ENCODE results near the gene C3orf20. TPM values are rescaled to one million over a fixed set of nuclear protein-coding genes. Genes with fewer than 3 reads are reported as not detected.

Gene C3orf20
- total RNA-seq: under 1 TPM; 0.12 to 0.17 TPM

- intact Hi-C loops (cut with micrococcal nuclease): no loop called here
- Mint-ChIP-seq H3K4me3 (no peak within 1 kb of the TSS), H3K36me3 (ENCODE audit: low read depth) (peaks cover 14% of the 10 kb centered on the region), H3K27me3 (ENCODE audit: low read depth) (no peaks in the 10 kb centered on the region), H3K4me1 (ENCODE audit: low read depth) (no peaks in the 10 kb centered on the region), H3K27ac (no peak within 1 kb of the TSS), H3K9me3 (no peaks in the 10 kb centered on the region)
- CTCF ChIA-PET: interaction anchor here (0.9 to 2.5 kb wide), 2 partner anchors 106 to 252 kb away, joined by 4 to 10 read pairs; no protein-coding TSS in a partner anchor
- no peak for DNase-seq
These were observed at the start of gene C3orf20 for GRCh38 chr3:14674841-14675240. Gene C3orf20 (plus strand): TSS chr3:14675141. CDS start chr3:14682714, 7,573 bp downstream.

DNA sequence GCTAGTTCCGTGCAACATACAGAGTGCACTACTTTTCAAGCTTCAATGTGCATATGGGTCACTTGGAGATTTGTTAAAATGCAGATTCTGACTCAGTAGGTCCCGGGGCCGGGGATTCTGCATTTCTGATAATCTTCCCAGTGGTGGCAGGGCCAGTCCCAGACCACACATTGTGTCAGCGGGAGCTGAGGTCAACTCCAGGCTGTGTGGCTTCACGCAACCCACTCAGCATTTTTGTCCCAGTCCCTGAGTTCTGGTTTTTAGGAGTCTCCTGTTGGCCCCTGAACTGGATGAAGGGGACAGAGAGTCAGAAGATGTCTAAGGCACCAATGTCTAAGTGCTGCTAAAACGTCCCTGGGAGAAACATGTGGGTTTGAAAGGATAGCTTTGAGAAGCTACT is 49.5 kb upstream of the C3orf20 start:
- H3K36me3 Mint-ChIP-seq (ENCODE audit: low read depth): no peaks in the 10 kb centered on the region
- H3K27ac Mint-ChIP-seq: no peak overlapping the region
- intact Hi-C loops (cut with micrococcal nuclease): no loop called here
- no peaks in the 10 kb centered on the region for H3K4me1 Mint-ChIP-seq (ENCODE audit: low read depth)
- no peaks in the 10 kb centered on the region for H3K9me3 Mint-ChIP-seq
- CTCF ChIA-PET: no interaction called here
- no peaks in the 10 kb centered on the region for H3K27me3 Mint-ChIP-seq (ENCODE audit: low read depth)
- DNase-seq: no peak
- no peak overlapping the region for H3K4me3 Mint-ChIP-seq

DNA sequence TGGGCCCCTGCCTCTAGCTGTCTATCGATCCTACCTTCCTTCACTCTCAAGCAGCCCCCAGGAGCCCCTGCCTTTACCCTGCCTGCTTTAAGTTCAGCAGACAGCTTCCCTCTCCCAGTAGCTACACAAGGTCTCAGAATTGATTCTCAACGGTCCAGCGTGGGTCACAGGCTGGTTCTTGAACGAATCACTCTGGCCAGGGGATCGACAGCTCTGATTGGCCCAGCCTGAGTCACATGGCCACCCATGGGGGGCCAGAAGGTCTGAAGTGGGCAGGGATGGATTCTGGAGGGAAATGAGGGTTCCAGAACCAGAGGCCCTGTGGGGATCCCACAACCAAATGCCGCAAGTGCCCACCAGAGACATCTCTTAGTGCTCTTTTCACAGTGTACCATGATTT is 47.1 kb upstream of the C3orf20 start:
- H3K4me1 Mint-ChIP-seq (ENCODE audit: low read depth): no peaks in the 10 kb centered on the region
- H3K36me3 Mint-ChIP-seq (ENCODE audit: low read depth): no peaks in the 10 kb centered on the region
- no peaks in the 10 kb centered on the region for H3K9me3 Mint-ChIP-seq
- no peak overlapping the region for H3K27ac Mint-ChIP-seq
- no peak for DNase-seq
- H3K4me3 Mint-ChIP-seq: no peak overlapping the region
- no peaks in the 10 kb centered on the region for H3K27me3 Mint-ChIP-seq (ENCODE audit: low read depth)
- intact Hi-C loops (cut with micrococcal nuclease): no loop called here
- CTCF ChIA-PET: no interaction called here

DNA sequence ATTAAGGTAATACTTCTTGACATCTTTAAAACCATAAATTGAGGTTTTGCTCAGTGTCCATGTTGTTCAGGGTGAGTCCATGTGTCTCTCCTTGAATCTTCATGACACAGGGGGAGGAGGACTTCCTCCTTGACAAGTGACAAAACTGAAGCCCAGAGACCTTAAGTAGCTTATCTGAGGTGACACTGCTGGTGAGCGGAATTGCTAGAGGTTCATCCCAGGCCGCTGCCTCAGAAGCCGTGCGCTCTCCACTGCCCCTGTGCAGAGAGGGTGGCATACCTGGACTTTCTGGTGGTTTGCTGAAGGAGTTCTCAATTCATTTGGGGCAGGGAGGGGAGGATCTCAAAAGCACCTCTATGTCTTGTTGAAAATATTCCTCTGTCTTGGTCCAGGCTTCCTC is 46.5 kb upstream of the C3orf20 start:
- Mint-ChIP-seq H3K27ac (no peak overlapping the region), H3K36me3 (ENCODE audit: low read depth) (no peaks in the 10 kb centered on the region), H3K4me1 (ENCODE audit: low read depth) (no peaks in the 10 kb centered on the region), H3K4me3 (no peak overlapping the region), H3K9me3 (no peaks in the 10 kb centered on the region), H3K27me3 (ENCODE audit: low read depth) (no peaks in the 10 kb centered on the region)
- CTCF ChIA-PET: no interaction called here
- intact Hi-C loops (cut with micrococcal nuclease): no loop called here
- no peak for DNase-seq

GRCh38 chr3:14630404-14631100 is 44.4 kb upstream of the C3orf20 start:
- Mint-ChIP-seq H3K9me3 (no peaks in the 10 kb centered on the region), H3K36me3 (ENCODE audit: low read depth) (no peaks in the 10 kb centered on the region), H3K27me3 (ENCODE audit: low read depth) (peaks cover 3% of the 10 kb centered on the region), H3K27ac (no peak overlapping the region), H3K4me1 (ENCODE audit: low read depth) (no peaks in the 10 kb centered on the region), H3K4me3 (no peak overlapping the region)
- CTCF ChIA-PET: interaction anchor here (2.6 kb wide), 1 partner anchor 291 kb away, joined by 9 read pairs; no protein-coding TSS in a partner anchor
- no peak for DNase-seq
- intact Hi-C loops (cut with micrococcal nuclease): no loop called here

- DNase-seq: no peak
- intact Hi-C loops (cut with micrococcal nuclease): no loop called here
- Mint-ChIP-seq H3K9me3 (no peaks in the 10 kb centered on the region), H3K27ac (no peak overlapping the region), H3K27me3 (ENCODE audit: low read depth) (peaks cover 7% of the 10 kb centered on the region), H3K4me3 (no peak overlapping the region), H3K4me1 (ENCODE audit: low read depth) (no peaks in the 10 kb centered on the region), H3K36me3 (ENCODE audit: low read depth) (no peaks in the 10 kb centered on the region)
- CTCF ChIA-PET: interaction anchor here (0.7 to 2.6 kb wide), 2 partner anchors 289 to 290 kb away, joined by 3 to 9 read pairs; no protein-coding TSS in a partner anchor
These were observed 43.8 kb upstream of the C3orf20 start for GRCh38 chr3:14631101-14631497.

DNA sequence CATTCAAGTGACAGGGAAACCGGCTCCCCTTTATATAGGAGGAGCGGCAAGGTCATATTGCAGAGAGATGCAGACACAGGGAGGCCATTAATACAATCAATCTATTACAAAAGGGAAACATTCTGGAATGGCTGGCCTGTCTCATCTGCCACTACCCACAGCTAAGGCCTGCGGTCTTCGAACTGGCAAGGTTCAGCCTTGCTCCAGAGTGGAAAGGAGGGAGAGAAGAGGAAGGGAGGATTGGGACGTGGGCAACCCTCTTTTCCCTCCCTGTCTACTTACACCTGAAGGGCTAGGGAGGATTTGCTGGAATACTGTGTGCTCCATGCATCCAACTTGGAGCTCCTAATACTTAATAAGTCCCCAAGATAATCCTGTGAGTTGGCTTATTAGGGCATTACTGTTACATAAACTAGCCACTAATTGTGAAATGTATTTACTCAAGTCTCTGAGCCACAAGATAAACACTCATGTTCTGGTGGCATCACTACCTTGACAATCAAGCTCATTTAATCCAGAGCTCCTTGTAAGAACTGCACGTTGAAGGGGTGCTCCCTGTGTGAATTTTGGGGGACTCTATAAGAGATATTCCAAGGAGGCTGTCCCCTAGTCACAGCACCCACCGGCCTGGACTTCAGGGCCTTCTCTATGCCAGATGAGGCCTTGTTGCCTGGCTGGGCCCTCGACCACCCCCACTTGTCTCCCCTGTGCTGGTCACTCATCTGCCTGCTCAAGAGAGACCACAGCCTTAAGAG is 43.1 kb upstream of the C3orf20 start:
- CTCF ChIA-PET: interaction anchor here (0.7 to 2.6 kb wide), 6 partner anchors 8 to 289 kb away, joined by 3 to 9 read pairs (median 3); no protein-coding TSS in a partner anchor
- no peak overlapping the region for H3K4me3 Mint-ChIP-seq
- H3K27me3 Mint-ChIP-seq (ENCODE audit: low read depth): peaks cover 13% of the 10 kb centered on the region
- H3K36me3 Mint-ChIP-seq (ENCODE audit: low read depth): no peaks in the 10 kb centered on the region
- no peak for DNase-seq
- H3K9me3 Mint-ChIP-seq: no peaks in the 10 kb centered on the region
- intact Hi-C loops (cut with micrococcal nuclease): loop anchor here (2.0 kb wide), 1 partner anchor 149 kb away; no protein-coding TSS in a partner anchor
- no peaks in the 10 kb centered on the region for H3K4me1 Mint-ChIP-seq (ENCODE audit: low read depth)
- no peak overlapping the region for H3K27ac Mint-ChIP-seq

DNA sequence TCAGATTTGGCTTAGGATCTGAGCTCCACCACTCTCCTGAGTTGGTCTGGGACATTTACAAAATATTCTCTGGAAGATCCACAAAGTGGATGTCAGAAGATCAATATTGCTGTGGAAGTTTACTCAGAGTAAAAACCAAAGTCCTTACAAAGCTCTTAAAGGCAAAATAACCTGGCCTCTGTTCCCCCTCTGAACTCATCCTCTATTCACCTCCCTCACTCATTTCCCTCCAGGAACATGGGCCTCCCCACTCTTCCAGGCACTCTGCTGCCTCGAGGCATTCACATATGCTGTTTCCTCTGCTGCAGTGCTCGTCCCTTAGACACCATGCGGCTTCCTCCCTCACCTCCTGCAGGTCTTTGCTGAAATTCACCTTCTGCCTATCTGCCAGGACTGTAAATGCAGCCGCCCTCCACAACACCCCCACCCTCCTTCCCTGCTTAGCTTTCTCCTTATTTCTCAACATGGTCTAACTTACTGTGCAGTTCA is 42.5 kb upstream of the C3orf20 start:
- intact Hi-C loops (cut with micrococcal nuclease): loop anchor here (2.0 kb wide), 1 partner anchor 148 kb away; no protein-coding TSS in a partner anchor
- Mint-ChIP-seq H3K36me3 (ENCODE audit: low read depth) (no peaks in the 10 kb centered on the region), H3K4me3 (no peak overlapping the region), H3K27ac (no peak overlapping the region), H3K9me3 (no peaks in the 10 kb centered on the region), H3K27me3 (ENCODE audit: low read depth) (peaks cover 18% of the 10 kb centered on the region), H3K4me1 (ENCODE audit: low read depth) (no peaks in the 10 kb centered on the region)
- CTCF ChIA-PET: interaction anchor here (0.6 to 2.6 kb wide), 7 partner anchors 8 to 419 kb away, joined by 3 to 9 read pairs (median 3); no protein-coding TSS in a partner anchor
- no peak for DNase-seq

DNA sequence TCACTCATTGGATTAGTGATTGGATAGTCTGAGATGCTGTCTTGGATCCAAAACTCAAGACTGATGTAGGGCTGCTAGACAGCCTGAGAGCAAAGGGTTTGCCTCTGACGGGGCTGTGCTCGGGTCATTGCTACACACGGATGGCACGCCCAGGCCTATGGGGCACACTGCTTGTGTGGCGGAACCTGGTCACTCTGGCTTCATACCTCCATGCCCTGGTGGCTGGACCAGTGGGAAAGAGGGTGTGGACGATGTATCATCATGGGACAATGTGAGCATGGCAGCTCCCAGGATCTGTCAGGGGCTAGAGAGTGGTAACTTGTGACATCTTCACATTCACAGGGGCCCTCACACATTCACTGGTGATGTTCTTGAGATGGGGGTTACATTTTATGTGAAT is 41.5 kb upstream of the C3orf20 start:
- Mint-ChIP-seq H3K4me1 (ENCODE audit: low read depth) (no peaks in the 10 kb centered on the region), H3K36me3 (ENCODE audit: low read depth) (no peaks in the 10 kb centered on the region), H3K4me3 (no peak overlapping the region), H3K27me3 (ENCODE audit: low read depth) (peaks cover 26% of the 10 kb centered on the region), H3K27ac (no peak overlapping the region), H3K9me3 (no peaks in the 10 kb centered on the region)
- intact Hi-C loops (cut with micrococcal nuclease): loop anchor here (2.0 kb wide), 1 partner anchor 147 kb away; no protein-coding TSS in a partner anchor
- no peak for DNase-seq
- CTCF ChIA-PET: interaction anchor here (1.0 to 1.6 kb wide), 3 partner anchors 15 to 73 kb away, joined by 3 read pairs; no protein-coding TSS in a partner anchor

GRCh38 chr3:14633819-14634424 is 41.0 kb upstream of the C3orf20 start:
- H3K4me3 Mint-ChIP-seq: no peak overlapping the region
- H3K27me3 Mint-ChIP-seq (ENCODE audit: low read depth): peaks cover 29% of the 10 kb centered on the region
- CTCF ChIA-PET: interaction anchor here (0.7 to 1.5 kb wide), 2 partner anchors 15 to 17 kb away, joined by 3 to 4 read pairs; partner anchors contain the start of gene CCDC174
- intact Hi-C loops (cut with micrococcal nuclease): loop anchor here (1.0 to 2.0 kb wide), 2 partner anchors 147 to 287 kb away; no protein-coding TSS in a partner anchor
- H3K9me3 Mint-ChIP-seq: no peaks in the 10 kb centered on the region
- no peaks in the 10 kb centered on the region for H3K36me3 Mint-ChIP-seq (ENCODE audit: low read depth)
- no peak overlapping the region for H3K27ac Mint-ChIP-seq
- no peaks in the 10 kb centered on the region for H3K4me1 Mint-ChIP-seq (ENCODE audit: low read depth)
- peak; percentile 72 for DNase-seq

- CTCF ChIA-PET: interaction anchor here (0.5 to 1.8 kb wide), 6 partner anchors 13 to 287 kb away, joined by 3 to 6 read pairs (median 4); partner anchors contain the start of gene CCDC174
- H3K4me3 Mint-ChIP-seq: no peak overlapping the region
- no peaks in the 10 kb centered on the region for H3K9me3 Mint-ChIP-seq
- intact Hi-C loops (cut with micrococcal nuclease): loop anchor here (1.0 kb wide), 1 partner anchor 286 kb away; no protein-coding TSS in a partner anchor
- no peaks in the 10 kb centered on the region for H3K4me1 Mint-ChIP-seq (ENCODE audit: low read depth)
- no peak for DNase-seq
- no peak overlapping the region for H3K27ac Mint-ChIP-seq
- no peaks in the 10 kb centered on the region for H3K36me3 Mint-ChIP-seq (ENCODE audit: low read depth)
- H3K27me3 Mint-ChIP-seq (ENCODE audit: low read depth): peaks cover 33% of the 10 kb centered on the region
These were observed 40.1 kb upstream of the C3orf20 start for GRCh38 chr3:14634763-14635400.

Measured in activated naive CD4-positive, alpha-beta T cell treated with anti-CD3 and anti-CD28 coated beads for 36 hours (primary cell).